Gastrocnemius medialis (tissue), 4 donors: ENCODE measurements around the gene ACTL6B. TPM values are rescaled to one million over a fixed set of nuclear protein-coding genes. Genes with fewer than 3 reads are reported as not detected.

Experiments
- ATAC-seq, 2 donors: fragments of 150-250 bp; one replicate each; pipeline ENCODE4 v1.9.1; 2016
- DNase-seq, 2 donors: peaks; one replicate each; pipeline ENCODE4 v3.0.0-alpha.2; 2019
- H3K27ac ChIP-seq, 4 donors: fragments of 200-600 bp; sonication (generic); 1 replicate in 1 of 4; 2 replicates in 3 of 4; pipeline ENCODE4 v1.5.1; 2016 to 2018; ENCODE audit warnings: mild to moderate bottlenecking in 2 of 4, moderate library complexity in 1 of 4
- H3K27me3 ChIP-seq, 3 donors: fragments of 200-600 bp; sonication (generic) in 2 of 3; 1 replicate in 1 of 3; 2 replicates in 2 of 3; pipeline versions ENCODE4 v1.5.1 to v1.6.0; 2016 to 2019; ENCODE audit warnings: mild to moderate bottlenecking in 1 of 3, moderate library complexity in 1 of 3
- H3K36me3 ChIP-seq, 2 donors: fragments of 200-600 bp; sonication (generic) in 1 of 2; one replicate each; pipeline ENCODE4 v1.5.1; 2017 to 2018
- H3K4me1 ChIP-seq, 2 donors: fragments of 200-600 bp; sonication (generic) in 1 of 2; one replicate each; pipeline ENCODE4 v1.5.1; 2016 to 2017; ENCODE audit warnings: mild to moderate bottlenecking in 2 of 2
- H3K4me3 ChIP-seq, 4 donors: fragments of 200-600 bp; sonication (generic) in 3 of 4; 1 replicate in 1 of 4; 2 replicates in 3 of 4; pipeline ENCODE4 v1.5.1; 2016 to 2019; ENCODE audit warnings: mild to moderate bottlenecking in 2 of 4
- H3K9me3 ChIP-seq, 3 donors: fragments of 200-600 bp; sonication (generic) in 2 of 3; 1 replicate in 1 of 3; 2 replicates in 2 of 3; pipeline ENCODE4 v1.5.1; 2016 to 2019
- CTCF ChIP-seq, 5 experiments: fragments of 450-650 bp in 3 of 5; fragments of 200-600 bp in 2 of 5; sonication (generic) in 2 of 5; IDR thresholded peaks in 4 of 5; conservative IDR thresholded peaks in 1 of 5; 1 replicate in 4 of 5; 2 replicates in 1 of 5; pipeline ENCODE4 v1.5.1; 2016 to 2019; ENCODE audit warnings: antibody characterized with exemption in 5 of 5, mild to moderate bottlenecking in 3 of 5, moderate library complexity in 3 of 5
- POLR2A ChIP-seq, 2 donors: fragments of 450-650 bp; IDR thresholded peaks; one replicate each; pipeline ENCODE4 v1.6.1; 2017; ENCODE audit warnings: antibody characterized with exemption in 2 of 2, mild to moderate bottlenecking in 2 of 2, moderate library complexity in 2 of 2
- in situ Hi-C, 4 donors: fragments of 200-750 bp; cut with MboI; loops; one replicate each; pipeline versions ENCODE4 v1.15.0 to v1.8.0; 2017; ENCODE audit warnings: low sequenced_read_pairs in 4 of 4
- intact Hi-C: fragments of 100-400 bp; cut with DNase I; formaldehyde crosslinking; loops from one replicate; pipeline ENCODE4 v1.15.1; 2023; ENCODE audit warnings: low total_unique reads
- total RNA-seq, 4 donors: library from RNA; depleted of rRNA; stranded (reverse); fragments of >200 nt; gene quantifications; one replicate each; pipeline versions ENCODE4 v1.1.0 to v1.2.3, GENCODE V29; 2016

Gene ACTL6B
- total RNA-seq, 4 donors from 2014 or later: not detected

GRCh38 chr7:100681491-100682227, 25.4 kb upstream of the ACTL6B start:
- H3K4me1 ChIP-seq: no peaks in the 10 kb centered on the region
- TF ChIP-seq POLR2A (IDR thresholded peaks at IDR 0.05) (no peak), CTCF (IDR thresholded peaks at IDR 0.05 in 4 of 5, conservative IDR thresholded peaks at IDR 0.05 in 1 of 5) (no peak)
- H3K27ac ChIP-seq: no peak overlapping the region
- H3K36me3 ChIP-seq: peaks cover 0 to 81% of the 10 kb centered on the region in 2 donors
- in situ Hi-C loops (no loop called here), intact Hi-C loops (no loop called here)
- no peak overlapping the region for H3K4me3 ChIP-seq
- ATAC-seq (no peak), DNase-seq (no peak)
- H3K9me3 ChIP-seq: no peaks in the 10 kb centered on the region
- no peaks in the 10 kb centered on the region for H3K27me3 ChIP-seq

- no peak overlapping the region for H3K4me3 ChIP-seq
- no peak for ATAC-seq
- in situ Hi-C loops: no loop called here
- peaks cover 0 to 8% of the 10 kb centered on the region in 2 donors for H3K4me1 ChIP-seq
- TF ChIP-seq POLR2A (IDR thresholded peaks at IDR 0.05) (no peak), CTCF (IDR thresholded peaks at IDR 0.05 in 4 of 5, conservative IDR thresholded peaks at IDR 0.05 in 1 of 5) (no peak)
- no peak for DNase-seq
- no peaks in the 10 kb centered on the region for H3K27me3 ChIP-seq
- peak overlapping the region; percentile 28 to 58 (median 44) for H3K27ac ChIP-seq
- H3K9me3 ChIP-seq: no peaks in the 10 kb centered on the region
- intact Hi-C loops: no loop called here
- H3K36me3 ChIP-seq: peaks cover 0 to 75% of the 10 kb centered on the region in 2 donors
These were observed 24.5 kb upstream of the ACTL6B start for GRCh38 chr7:100680576-100681271.

- H3K4me1 ChIP-seq: peaks cover 0 to 8% of the 10 kb centered on the region in 2 donors
- H3K27ac ChIP-seq: peak overlapping the region; percentile 31 to 58 (median 52)
- peak; percentile 37 to 51 for ATAC-seq
- peaks cover 0 to 68% of the 10 kb centered on the region in 2 donors for H3K36me3 ChIP-seq
- in situ Hi-C loops: no loop called here
- DNase-seq: peak; percentile 43 to 70
- no peaks in the 10 kb centered on the region for H3K9me3 ChIP-seq
- H3K4me3 ChIP-seq: no peak overlapping the region
- TF ChIP-seq POLR2A (IDR thresholded peaks at IDR 0.05) (no peak), CTCF (IDR thresholded peaks at IDR 0.05 in 4 of 5, conservative IDR thresholded peaks at IDR 0.05 in 1 of 5) (no peak)
- no peaks in the 10 kb centered on the region for H3K27me3 ChIP-seq
- intact Hi-C loops: loop anchor here (10.0 kb wide), 2 partner anchors 205 to 575 kb away; partner anchors contain the start of gene TSC22D4
These were observed 23.8 kb upstream of the ACTL6B start for GRCh38 chr7:100679927-100680575.

- Histone ChIP-seq H3K4me1 (peaks cover 0 to 8% of the 10 kb centered on the region in 2 donors), H3K27me3 (no peaks in the 10 kb centered on the region), H3K9me3 (no peaks in the 10 kb centered on the region), H3K36me3 (peaks cover 0 to 61% of the 10 kb centered on the region in 2 donors), H3K4me3 (no peak overlapping the region), H3K27ac (peak overlapping the region; percentile 31 to 58 (median 52))
- in situ Hi-C loops (no loop called here), intact Hi-C loops (loop anchor here (10.0 kb wide), 2 partner anchors 205 to 575 kb away; partner anchors contain the start of gene TSC22D4)
- DNase-seq (no peak), ATAC-seq (no peak)
- TF ChIP-seq CTCF (IDR thresholded peaks at IDR 0.05 in 4 of 5, conservative IDR thresholded peaks at IDR 0.05 in 1 of 5) (no peak), POLR2A (IDR thresholded peaks at IDR 0.05) (no peak)
These were observed 23.1 kb upstream of the ACTL6B start for GRCh38 chr7:100679129-100679926.
